ENCODE data around the gene RAI1.
A peak's percentile ranks its signal among the peaks of the same experiment; 100 is the strongest.

RAI1 gene

DNA sequence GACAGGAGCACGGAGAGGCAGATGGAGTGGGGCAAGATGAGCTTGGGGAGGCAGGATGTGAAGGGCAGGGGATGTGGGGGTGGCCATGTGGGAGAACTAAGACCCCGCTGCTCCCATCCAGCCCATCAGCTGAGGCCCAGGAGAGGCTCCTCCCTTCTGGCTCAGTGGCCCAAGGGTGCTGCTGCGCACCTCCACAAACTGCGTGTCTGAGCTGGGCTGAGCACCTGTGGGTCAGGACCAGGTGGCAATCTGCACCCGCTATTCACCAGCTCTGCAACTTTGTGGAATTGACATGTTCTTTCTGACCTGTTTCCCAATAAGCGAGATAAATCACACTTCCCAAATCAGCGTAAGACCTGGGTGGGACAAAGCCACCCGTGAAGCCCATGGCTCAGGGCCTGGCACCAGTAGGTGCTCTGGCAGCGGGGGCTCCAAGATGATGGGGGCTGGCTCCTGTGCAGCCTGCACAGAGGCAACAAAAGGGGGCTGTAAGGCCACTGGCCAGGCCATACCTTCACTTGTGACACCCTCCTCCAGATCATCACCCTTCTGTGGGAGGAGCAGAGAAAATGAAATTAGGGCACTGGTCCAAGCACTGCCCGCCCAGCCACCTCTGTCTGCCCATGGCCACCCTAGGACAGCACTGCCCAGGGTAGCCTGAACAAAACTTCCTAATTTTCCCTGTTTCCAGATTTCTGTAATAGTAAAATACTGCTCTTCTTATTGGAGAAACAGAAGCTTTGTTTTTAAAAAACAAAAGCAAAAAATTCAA lies 167.2 kb downstream of the RAI1 start:
- TF ChIP-seq, protein P1, sequence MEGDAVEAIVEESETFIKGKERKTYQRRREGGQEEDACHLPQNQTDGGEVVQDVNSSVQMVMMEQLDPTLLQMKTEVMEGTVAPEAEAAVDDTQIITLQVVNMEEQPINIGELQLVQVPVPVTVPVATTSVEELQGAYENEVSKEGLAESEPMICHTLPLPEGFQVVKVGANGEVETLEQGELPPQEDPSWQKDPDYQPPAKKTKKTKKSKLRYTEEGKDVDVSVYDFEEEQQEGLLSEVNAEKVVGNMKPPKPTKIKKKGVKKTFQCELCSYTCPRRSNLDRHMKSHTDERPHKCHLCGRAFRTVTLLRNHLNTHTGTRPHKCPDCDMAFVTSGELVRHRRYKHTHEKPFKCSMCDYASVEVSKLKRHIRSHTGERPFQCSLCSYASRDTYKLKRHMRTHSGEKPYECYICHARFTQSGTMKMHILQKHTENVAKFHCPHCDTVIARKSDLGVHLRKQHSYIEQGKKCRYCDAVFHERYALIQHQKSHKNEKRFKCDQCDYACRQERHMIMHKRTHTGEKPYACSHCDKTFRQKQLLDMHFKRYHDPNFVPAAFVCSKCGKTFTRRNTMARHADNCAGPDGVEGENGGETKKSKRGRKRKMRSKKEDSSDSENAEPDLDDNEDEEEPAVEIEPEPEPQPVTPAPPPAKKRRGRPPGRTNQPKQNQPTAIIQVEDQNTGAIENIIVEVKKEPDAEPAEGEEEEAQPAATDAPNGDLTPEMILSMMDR (IDR thresholded peaks at IDR 0.05; ENCODE audit: low read depth, low read length, missing control alignments), result no peak
- no peak for DNase-seq (ENCODE audit: extremely low read depth, low read depth)
- H3K4me3 ChIP-seq (replicated peaks; ENCODE audit: low read depth, low read length), result no peak overlapping the region

DNA sequence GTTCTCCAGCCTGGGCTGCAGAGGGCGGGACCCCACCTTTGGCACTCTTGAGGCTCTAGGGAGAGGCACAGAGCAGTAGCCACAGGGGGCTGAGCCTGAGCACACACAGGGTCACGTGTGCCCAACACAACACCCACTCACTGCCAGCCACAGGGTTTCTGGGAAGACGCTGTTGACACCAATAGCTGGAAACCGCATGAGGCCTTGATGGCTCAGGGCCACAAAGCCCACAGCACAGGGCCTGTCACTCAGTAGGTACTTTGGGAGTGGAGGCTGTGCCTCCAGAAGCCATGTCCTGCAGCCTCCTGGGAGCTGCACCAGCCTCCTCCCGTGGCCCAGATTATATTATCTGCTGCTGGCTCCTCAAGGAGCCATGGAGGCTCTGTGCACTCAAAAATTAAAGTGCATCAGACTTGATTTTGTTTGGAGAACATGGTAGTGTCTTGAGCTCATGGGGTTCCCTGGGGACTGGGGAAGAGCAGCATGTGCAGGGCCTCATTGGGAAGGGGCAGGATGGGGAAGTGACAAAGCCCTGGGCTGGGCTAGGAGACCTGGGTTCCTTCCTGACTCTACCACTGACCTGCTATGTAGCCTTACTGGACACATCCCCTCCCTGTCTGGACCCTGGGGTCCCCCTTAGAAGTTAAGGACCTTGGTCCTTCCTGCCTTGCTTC lies 168.0 kb downstream of the RAI1 start:
- no peak for DNase-seq (ENCODE audit: extremely low read depth, low read depth)
- TF ChIP-seq, protein P1 (IDR thresholded peaks at IDR 0.05; ENCODE audit: low read depth, low read length, missing control alignments), result no peak
- no peak overlapping the region for H3K4me3 ChIP-seq (replicated peaks; ENCODE audit: low read depth, low read length)

DNA sequence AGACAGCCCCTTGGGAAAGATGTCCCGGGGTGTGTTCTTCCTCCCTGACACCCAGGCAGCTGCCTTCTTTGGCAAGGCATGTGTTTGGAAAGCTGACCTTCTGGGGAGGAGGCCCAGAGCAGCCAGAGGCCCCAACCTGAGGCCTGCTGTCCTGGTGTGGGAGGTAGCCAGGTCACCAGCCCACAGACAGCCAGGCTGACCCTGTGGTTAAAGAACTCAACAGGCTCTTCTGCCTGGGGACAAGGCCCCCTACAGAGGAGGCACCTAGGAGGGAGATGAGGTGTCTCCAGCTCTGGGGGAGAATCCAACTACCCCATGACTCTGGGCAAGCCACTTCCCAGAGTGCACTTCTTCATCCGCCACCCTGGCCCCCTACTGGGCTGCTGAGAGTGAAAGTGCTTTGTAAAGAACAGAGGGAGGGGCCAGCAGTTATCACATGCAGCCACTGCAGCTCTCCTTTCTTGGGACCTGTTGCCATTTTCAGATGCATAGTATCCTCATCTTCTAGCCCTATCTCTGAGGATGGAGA lies 168.7 kb downstream of the RAI1 start:
- DNase-seq (ENCODE audit: extremely low read depth, low read depth), result no peak
- TF ChIP-seq, protein P1 (IDR thresholded peaks at IDR 0.05; ENCODE audit: low read depth, low read length, missing control alignments), result peak; percentile 33
- no peak overlapping the region for H3K4me3 ChIP-seq (replicated peaks; ENCODE audit: low read depth, low read length)

DNA sequence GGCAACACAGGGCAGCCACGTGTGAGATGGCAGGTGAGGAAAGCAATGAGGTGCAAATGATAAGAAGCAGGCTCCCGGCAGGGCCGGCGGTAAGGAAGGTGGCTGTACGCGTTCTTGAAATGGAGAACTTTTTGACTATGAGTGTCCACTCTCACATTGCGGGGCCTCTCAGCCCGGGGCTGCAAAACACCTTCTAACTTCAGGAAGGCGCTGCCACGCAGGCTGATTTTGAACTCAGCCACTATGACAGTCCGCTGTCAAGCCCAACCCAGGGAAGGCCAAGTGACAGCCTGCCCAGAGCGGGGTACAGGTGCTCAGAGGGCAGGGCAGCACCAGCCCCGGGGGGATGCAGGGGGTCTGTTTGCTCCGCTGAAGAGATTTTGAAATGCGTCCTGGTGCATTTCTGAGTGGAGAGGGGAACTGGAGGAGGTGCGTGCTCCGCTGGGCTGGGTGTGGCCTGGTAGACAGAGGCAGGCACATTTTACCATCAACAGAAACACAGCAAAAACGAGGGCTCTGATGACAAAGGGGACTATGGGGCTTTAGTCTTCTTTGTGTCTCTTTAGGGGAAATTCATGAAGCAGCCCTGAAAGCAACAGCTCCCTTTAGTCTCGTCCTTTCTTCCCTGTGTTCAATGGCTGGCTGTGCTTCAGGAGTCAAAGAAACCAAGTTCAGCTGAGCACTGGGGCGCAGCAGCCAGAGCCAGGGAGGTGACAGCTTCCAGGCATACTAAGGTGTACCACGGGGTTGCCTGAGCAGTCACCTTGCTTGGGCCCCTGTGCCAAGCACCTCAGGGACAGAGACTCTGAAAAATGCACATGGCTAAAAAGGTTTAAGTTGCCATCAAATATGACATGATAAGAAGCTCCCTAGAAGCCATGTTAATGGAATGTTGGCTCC lies 170.1 kb downstream of the RAI1 start:
- no peak for DNase-seq (ENCODE audit: extremely low read depth, low read depth)
- H3K4me3 ChIP-seq (replicated peaks; ENCODE audit: low read depth, low read length), result no peak overlapping the region
- TF ChIP-seq, protein P1 (IDR thresholded peaks at IDR 0.05; ENCODE audit: low read depth, low read length, missing control alignments), result no peak

DNA sequence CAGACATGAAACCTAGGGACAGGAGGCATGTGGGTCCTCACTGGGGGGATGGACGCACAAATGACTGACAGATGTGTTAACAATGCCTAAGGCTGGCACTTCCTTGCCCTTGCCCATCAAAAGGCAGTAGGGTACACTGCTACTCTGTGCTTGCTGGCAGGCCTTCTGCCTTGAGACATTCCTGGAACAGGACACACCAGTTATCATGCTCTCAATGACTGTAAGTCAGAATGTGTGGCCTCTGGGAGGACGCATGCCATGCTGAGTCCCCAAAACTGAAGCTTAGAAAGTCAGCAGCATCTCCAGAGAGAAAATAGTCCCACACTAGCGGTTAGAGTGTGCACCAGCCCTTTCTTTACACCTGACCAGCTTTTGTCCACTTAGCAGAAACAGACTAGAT lies 171.7 kb downstream of the RAI1 start:
- DNase-seq (ENCODE audit: extremely low read depth, low read depth), result no peak
- TF ChIP-seq, protein P1 (IDR thresholded peaks at IDR 0.05; ENCODE audit: low read depth, low read length, missing control alignments), result no peak
- no peak overlapping the region for H3K4me3 ChIP-seq (replicated peaks; ENCODE audit: low read depth, low read length)

DNA sequence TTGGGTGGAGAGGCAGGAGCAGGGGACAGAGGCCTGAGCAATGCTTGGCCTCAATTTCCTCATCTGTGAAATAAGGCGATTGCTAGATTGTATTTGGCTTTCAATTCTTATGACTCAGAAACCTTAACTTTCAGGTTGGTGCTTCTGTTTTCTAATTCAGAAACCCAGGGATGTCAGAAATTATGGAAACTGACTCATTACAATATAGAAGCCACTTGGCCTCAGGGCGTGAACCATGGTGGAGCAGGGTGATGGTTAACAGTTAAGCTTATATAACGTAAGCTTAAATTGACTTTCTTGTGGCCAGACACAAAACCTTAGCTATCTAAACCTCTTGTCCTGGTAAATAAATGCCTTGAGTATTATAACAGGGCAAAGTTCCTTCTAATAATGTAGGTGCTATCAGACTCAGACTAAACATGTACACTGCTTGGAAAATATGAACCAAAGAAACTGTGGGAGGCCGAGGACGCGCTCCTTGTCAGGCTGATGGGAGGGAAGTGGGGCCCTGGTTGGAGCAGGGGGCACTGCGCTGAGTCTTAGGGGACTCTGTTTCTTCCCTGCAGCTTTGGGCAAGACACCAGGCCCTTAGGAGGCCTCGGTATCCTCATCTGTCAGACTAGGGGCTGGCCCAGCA lies 172.7 kb downstream of the RAI1 start:
- H3K4me3 ChIP-seq (replicated peaks; ENCODE audit: low read depth, low read length), result no peak overlapping the region
- no peak for DNase-seq (ENCODE audit: extremely low read depth, low read depth)
- TF ChIP-seq, protein P1 (IDR thresholded peaks at IDR 0.05; ENCODE audit: low read depth, low read length, missing control alignments), result no peak
